Thoracic aorta (tissue), 2 donors: ENCODE results near the gene ITGBL1. TPM values are rescaled to one million over a fixed set of nuclear protein-coding genes. Genes with fewer than 3 reads are reported as not detected.

ENCODE experiments used
- ATAC-seq: fragments of 150-250 bp; one replicate; pipeline ENCODE4 v1.8.0; 2017; ENCODE audit warnings: low read depth; ENCODE audit not compliant: insufficient number of reproducible peaks, low FRiP score
- DNase-seq: peaks from one replicate; pipeline ENCODE4 v3.0.0-alpha.2; 2020; ENCODE audit warnings: low spot score
- H3K27ac ChIP-seq, 2 donors: fragments of 200-600 bp; sonication (generic); 1 replicate in 1 of 2; 2 replicates in 1 of 2; pipeline ENCODE4 v1.5.1; 2016; ENCODE audit warnings: mild to moderate bottlenecking in 2 of 2, moderate library complexity in 2 of 2
- H3K27me3 ChIP-seq: fragments of 200-600 bp; sonication (generic); replicated peaks from 2 replicates; pipeline ENCODE4 v1.6.0; 2016; ENCODE audit warnings: mild to moderate bottlenecking; ENCODE audit not compliant: insufficient read depth
- H3K36me3 ChIP-seq: fragments of 200-600 bp; sonication (generic); one replicate; pipeline ENCODE4 v1.5.1; 2016
- H3K4me1 ChIP-seq, 2 donors: fragments of 200-600 bp; sonication (generic); 1 replicate in 1 of 2; 2 replicates in 1 of 2; pipeline versions ENCODE4 v1.5.1 to v1.6.0; 2016; ENCODE audit warnings: low read depth in 2 of 2, mild to moderate bottlenecking in 1 of 2; ENCODE audit not compliant: control insufficient read depth in 1 of 2
- H3K4me3 ChIP-seq: fragments of 200-600 bp; sonication (generic); 2 replicates; pipeline ENCODE4 v1.5.1; 2016; ENCODE audit warnings: mild to moderate bottlenecking
- H3K9me3 ChIP-seq: fragments of 200-600 bp; sonication (generic); 2 replicates; pipeline ENCODE4 v1.5.1; 2016
- CTCF ChIP-seq: fragments of 200-600 bp; sonication (generic); IDR thresholded peaks from one replicate; pipeline ENCODE4 v1.5.1; 2019; ENCODE audit warnings: antibody characterized with exemption
- total RNA-seq, 2 donors: library from RNA; depleted of rRNA; stranded (reverse); fragments of >200 nt; gene quantifications; one replicate each; pipeline versions ENCODE4 v1.1.0 to v1.2.3, GENCODE V29; 2016

The ITGBL1 gene
- total RNA-seq, 2 donors from 2014 or later: 179 to 224 TPM

- ATAC-seq: no peak
- TF ChIP-seq CTCF: no peak
- Histone ChIP-seq H3K9me3 (no peaks in the 10 kb centered on the region), H3K27ac (no peak overlapping the region), H3K4me3 (no peak overlapping the region), H3K4me1 (no peaks in the 10 kb centered on the region), H3K27me3 (no peaks in the 10 kb centered on the region), H3K36me3 (no peaks in the 10 kb centered on the region)
- no peak for DNase-seq
Measured at GRCh38 chr13:101673360-101674105, 221.1 kb downstream of the ITGBL1 start.

GRCh38 chr13:101681834-101682233, 229.4 kb downstream of the ITGBL1 start:
- ATAC-seq: no peak
- Histone ChIP-seq H3K4me1 (peaks cover 0 to 24% of the 10 kb centered on the region in 2 donors), H3K27ac (no peak overlapping the region), H3K27me3 (no peaks in the 10 kb centered on the region), H3K36me3 (no peaks in the 10 kb centered on the region), H3K9me3 (no peaks in the 10 kb centered on the region), H3K4me3 (no peak overlapping the region)
- DNase-seq: no peak
- no peak for TF ChIP-seq CTCF

- DNase-seq: no peak
- Histone ChIP-seq H3K9me3 (no peaks in the 10 kb centered on the region), H3K27ac (no peak overlapping the region), H3K4me3 (no peak overlapping the region), H3K36me3 (no peaks in the 10 kb centered on the region), H3K4me1 (peaks cover 0 to 20% of the 10 kb centered on the region in 2 donors), H3K27me3 (no peaks in the 10 kb centered on the region)
- TF ChIP-seq CTCF: no peak
- no peak for ATAC-seq
Measured at GRCh38 chr13:101686003-101686402, 233.5 kb downstream of the ITGBL1 start.

- no peak overlapping the region for H3K27ac ChIP-seq
- no peaks in the 10 kb centered on the region for H3K27me3 ChIP-seq
- no peaks in the 10 kb centered on the region for H3K9me3 ChIP-seq
- DNase-seq: no peak
- no peak for TF ChIP-seq CTCF
- no peaks in the 10 kb centered on the region for H3K36me3 ChIP-seq
- no peak overlapping the region for H3K4me3 ChIP-seq
- ATAC-seq: no peak
- no peaks in the 10 kb centered on the region for H3K4me1 ChIP-seq
Measured at GRCh38 chr13:101690871-101691270, 238.4 kb downstream of the ITGBL1 start.

GRCh38 chr13:101691341-101691860, 238.9 kb downstream of the ITGBL1 start:
- no peak for DNase-seq
- no peaks in the 10 kb centered on the region for H3K27me3 ChIP-seq
- no peak overlapping the region for H3K4me3 ChIP-seq
- H3K4me1 ChIP-seq: no peaks in the 10 kb centered on the region
- H3K27ac ChIP-seq: no peak overlapping the region
- H3K9me3 ChIP-seq: no peaks in the 10 kb centered on the region
- no peak for TF ChIP-seq CTCF
- ATAC-seq: no peak
- H3K36me3 ChIP-seq: no peaks in the 10 kb centered on the region
